RWPE1 (cell line): ENCODE measurements around the gene MYL12A.

Source experiments
- CTCF ChIA-PET: fragments of 350-600 bp; sonication (Branson Sonifier 250); formaldehyde crosslinking; extraction: SDS; loops from one replicate; lab custom pipeline; 2021; lab: Yijun Ruan, JAX
- POLR2A ChIA-PET: fragments of 400-600 bp; formaldehyde crosslinking; extraction: SDS; loops from one replicate; lab custom pipeline; 2020; ENCODE audit warnings: antibody characterized with exemption; ENCODE audit not compliant: low non-redundant PET; lab: Yijun Ruan, JAX
- DNase-seq: peaks from one replicate; pipeline ENCODE4 v3.0.0; 2012; ENCODE audit warnings: low spot score
- H3K27ac ChIP-seq: fragments of 450-650 bp; 2 replicates; pipeline ENCODE4 v1.5.1; 2017
- TF ChIP-seq, protein P1 (sequence below): fragments of 450-650 bp; conservative IDR thresholded peaks from 2 replicates; pipeline ENCODE4 v1.5.1; 2017; ENCODE audit warnings: low read depth, mild to moderate bottlenecking

MYL12A gene

DNA sequence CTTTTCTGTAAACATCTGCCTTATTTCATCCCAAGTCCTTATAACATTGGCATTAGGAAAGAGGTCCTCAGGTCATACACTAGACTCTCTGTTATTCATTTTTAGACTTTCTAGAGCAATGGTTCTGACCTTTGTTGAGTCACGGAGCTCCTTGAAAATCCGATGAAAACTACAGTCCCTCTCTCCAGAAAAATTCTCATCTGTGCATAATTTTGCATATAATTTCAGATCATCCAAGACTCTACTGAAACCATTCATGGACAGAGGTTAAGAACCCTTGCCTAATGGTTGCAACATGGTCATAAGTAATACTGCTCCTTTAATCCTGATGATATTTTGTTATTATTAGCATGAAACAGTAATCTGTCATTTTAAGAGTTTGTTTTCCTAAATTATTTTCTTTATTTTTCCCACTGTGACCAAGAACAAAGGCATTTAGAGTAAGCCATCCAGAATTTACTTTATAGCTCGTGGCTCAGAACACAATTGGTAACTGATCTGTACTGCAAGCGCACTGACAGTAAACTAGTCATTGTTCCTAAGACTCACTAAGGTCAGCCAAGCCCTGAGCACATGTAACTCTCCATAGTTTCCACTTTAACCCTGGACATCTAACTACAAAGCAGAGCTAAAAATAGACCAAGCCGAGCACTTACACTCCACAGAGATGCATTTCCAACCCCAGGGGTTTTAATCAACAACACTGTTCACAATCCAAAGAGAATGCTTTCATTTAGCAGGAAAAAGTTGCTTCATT, 36.2 kb upstream of the MYL12A start:
- ChIA-PET POLR2A (no interaction called here), CTCF (no interaction called here)
- DNase-seq, result no peak
- TF ChIP-seq, protein P1, sequence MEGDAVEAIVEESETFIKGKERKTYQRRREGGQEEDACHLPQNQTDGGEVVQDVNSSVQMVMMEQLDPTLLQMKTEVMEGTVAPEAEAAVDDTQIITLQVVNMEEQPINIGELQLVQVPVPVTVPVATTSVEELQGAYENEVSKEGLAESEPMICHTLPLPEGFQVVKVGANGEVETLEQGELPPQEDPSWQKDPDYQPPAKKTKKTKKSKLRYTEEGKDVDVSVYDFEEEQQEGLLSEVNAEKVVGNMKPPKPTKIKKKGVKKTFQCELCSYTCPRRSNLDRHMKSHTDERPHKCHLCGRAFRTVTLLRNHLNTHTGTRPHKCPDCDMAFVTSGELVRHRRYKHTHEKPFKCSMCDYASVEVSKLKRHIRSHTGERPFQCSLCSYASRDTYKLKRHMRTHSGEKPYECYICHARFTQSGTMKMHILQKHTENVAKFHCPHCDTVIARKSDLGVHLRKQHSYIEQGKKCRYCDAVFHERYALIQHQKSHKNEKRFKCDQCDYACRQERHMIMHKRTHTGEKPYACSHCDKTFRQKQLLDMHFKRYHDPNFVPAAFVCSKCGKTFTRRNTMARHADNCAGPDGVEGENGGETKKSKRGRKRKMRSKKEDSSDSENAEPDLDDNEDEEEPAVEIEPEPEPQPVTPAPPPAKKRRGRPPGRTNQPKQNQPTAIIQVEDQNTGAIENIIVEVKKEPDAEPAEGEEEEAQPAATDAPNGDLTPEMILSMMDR, result no peak
- no peak overlapping the region for H3K27ac ChIP-seq

- ChIA-PET CTCF (no interaction called here), POLR2A (no interaction called here)
- no peak for DNase-seq
- TF ChIP-seq, protein P1, result no peak
- H3K27ac ChIP-seq, result no peak overlapping the region
Observed at GRCh38 chr18:3212657-3213056, 34.9 kb upstream of the MYL12A start.

GRCh38 chr18:3213300-3214059, 34.1 kb upstream of the MYL12A start:
- H3K27ac ChIP-seq, result no peak overlapping the region
- TF ChIP-seq, protein P1, result no peak
- ChIA-PET POLR2A (no interaction called here), CTCF (no interaction called here)
- DNase-seq, result no peak

DNA sequence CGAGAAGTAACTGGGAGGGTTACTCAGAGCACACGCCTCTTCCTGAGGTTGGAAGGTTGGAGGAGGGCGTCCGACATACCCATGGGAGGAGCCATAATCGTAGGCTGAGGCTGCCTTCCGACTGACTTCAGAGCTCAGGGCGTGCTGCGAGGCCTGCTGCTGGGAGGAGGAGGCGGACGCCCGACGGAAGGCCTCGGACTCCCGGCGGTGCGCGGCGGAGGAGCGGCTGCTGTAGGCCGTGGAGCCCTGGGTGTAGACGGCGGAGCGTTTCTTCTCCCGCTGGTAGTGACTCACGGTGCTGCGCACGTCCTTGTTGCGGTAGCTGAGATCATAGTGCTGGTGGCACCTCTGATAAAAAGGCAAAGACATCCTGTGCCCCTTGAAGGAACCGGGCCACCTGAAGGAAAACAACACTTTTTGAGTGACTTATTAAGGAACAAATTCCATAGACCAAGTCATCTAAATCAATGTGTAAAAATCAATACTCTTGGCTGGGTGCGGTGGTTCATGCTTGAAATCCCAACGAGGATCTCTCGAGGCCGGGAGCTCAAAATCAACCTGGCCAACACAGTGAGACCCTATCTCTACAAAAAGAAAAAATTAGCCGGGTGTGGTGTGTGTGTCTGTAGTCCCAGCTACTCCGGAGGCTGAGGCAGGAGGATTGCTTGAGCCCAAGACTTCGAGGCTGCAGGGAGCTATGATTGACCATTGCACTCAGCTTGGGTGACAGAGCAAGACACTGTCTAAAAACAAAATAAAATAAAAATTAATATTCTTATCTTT, 32.6 kb upstream of the MYL12A start:
- CTCF ChIA-PET, result interaction anchor here (0.8 kb wide), 1 partner anchor 409 kb away, joined by 3 read pairs; no protein-coding TSS in a partner anchor
- POLR2A ChIA-PET, result no interaction called here

GRCh38 chr18:3216987-3217386, 30.6 kb upstream of the MYL12A start:
- no peak overlapping the region for H3K27ac ChIP-seq
- no peak for DNase-seq
- TF ChIP-seq, protein P1, result no peak
- CTCF ChIA-PET, result interaction anchor here (0.5 to 0.6 kb wide), 2 partner anchors 93 to 144 kb away, joined by 3 read pairs; no protein-coding TSS in a partner anchor
- POLR2A ChIA-PET, result no interaction called here

More for the DNA sequence above, 32.6 kb upstream of the MYL12A start:
- TF ChIP-seq, protein P1, result no peak
- no peak overlapping the region for H3K27ac ChIP-seq
- no peak for DNase-seq

GRCh38 chr18:3217948-3218647, 29.5 kb upstream of the MYL12A start:
- DNase-seq, result peak; percentile 61
- no peak overlapping the region for H3K27ac ChIP-seq
- CTCF ChIA-PET, result interaction anchor here (0.6 kb wide), 1 partner anchor 238 kb away, joined by 3 read pairs; no protein-coding TSS in a partner anchor
- POLR2A ChIA-PET, result no interaction called here
- TF ChIP-seq, protein P1, result no peak
